Karpas-422 (cell line): ENCODE results near the gene PGGHG. TPM values are rescaled to one million over a fixed set of nuclear protein-coding genes. Genes with fewer than 3 reads are reported as not detected.

Experiments
- DNase-seq: peaks from one replicate; pipeline ENCODE4 v3.0.0-alpha.2; 2015
- H2AFZ ChIP-seq: fragments of 200-600 bp; sonication (generic); 2 replicates; pipeline ENCODE4 v1.6.1; 2014; ENCODE audit warnings: antibody characterized with exemption, low read length, mixed read lengths
- H3K27ac ChIP-seq: fragments of 200-600 bp; sonication (generic); 2 replicates; pipeline ENCODE4 v1.5.1; 2014; ENCODE audit warnings: mild to moderate bottlenecking, low read length, moderate library complexity
- H3K27me3 ChIP-seq: fragments of 200-600 bp; sonication (generic); 2 replicates; pipeline ENCODE4 v1.6.1; 2014; ENCODE audit warnings: low read length, mixed read lengths
- H3K36me3 ChIP-seq: fragments of 200-600 bp; sonication (generic); 2 replicates; pipeline ENCODE4 v1.6.1; 2014; ENCODE audit warnings: low read length, mixed read lengths; ENCODE audit not compliant: insufficient read depth
- H3K4me1 ChIP-seq: fragments of 200-600 bp; sonication (generic); 2 replicates; pipeline ENCODE4 v1.6.1; 2014; ENCODE audit warnings: mild to moderate bottlenecking, low read length, mixed read lengths
- H3K4me2 ChIP-seq: fragments of 200-600 bp; sonication (generic); 2 replicates; pipeline ENCODE4 v1.6.1; 2014; ENCODE audit warnings: low read length, low read depth, mild to moderate bottlenecking; ENCODE audit not compliant: poor library complexity, severe bottlenecking
- H3K4me3 ChIP-seq: fragments of 200-600 bp; sonication (generic); 2 replicates; pipeline ENCODE4 v1.5.1; 2014; ENCODE audit warnings: mild to moderate bottlenecking, antibody characterized with exemption, low read length, mixed read lengths
- H3K79me2 ChIP-seq: fragments of 200-600 bp; sonication (generic); 2 replicates; pipeline ENCODE4 v1.6.1; 2014; ENCODE audit warnings: mild to moderate bottlenecking, low read length, mixed read lengths
- H3K9ac ChIP-seq: fragments of 200-600 bp; sonication (generic); 2 replicates; pipeline ENCODE4 v1.6.0; 2014; ENCODE audit warnings: low read length
- H3K9me2 ChIP-seq: fragments of 200-600 bp; sonication (generic), shearing (Covaris generic); replicated peaks from 2 replicates; pipeline ENCODE4 v1.6.0; 2014; ENCODE audit warnings: mild to moderate bottlenecking, low read length, moderate library complexity; ENCODE audit not compliant: insufficient read depth
- H3K9me3 ChIP-seq: fragments of 300-700, 200-600 bp; sonication (generic); 2 replicates; pipeline ENCODE4 v1.6.1; 2014; ENCODE audit warnings: low read length, mixed read lengths
- H4K20me1 ChIP-seq: fragments of 200-600 bp; sonication (generic); 2 replicates; pipeline ENCODE4 v1.6.1; 2014; ENCODE audit warnings: mild to moderate bottlenecking, antibody characterized with exemption, low read length, low read depth; ENCODE audit not compliant: insufficient read depth
- total RNA-seq: library from RNA; depleted of rRNA; stranded (reverse); fragments of >200 nt; shearing (Covaris generic); gene quantifications from 2 replicates; pipeline ENCODE4 v1.2.3, GENCODE V29; 2014; ENCODE audit warnings: low replicate concordance

The PGGHG gene
- total RNA-seq, 1 experiment from 2014 or later: 17.0 TPM

DNA sequence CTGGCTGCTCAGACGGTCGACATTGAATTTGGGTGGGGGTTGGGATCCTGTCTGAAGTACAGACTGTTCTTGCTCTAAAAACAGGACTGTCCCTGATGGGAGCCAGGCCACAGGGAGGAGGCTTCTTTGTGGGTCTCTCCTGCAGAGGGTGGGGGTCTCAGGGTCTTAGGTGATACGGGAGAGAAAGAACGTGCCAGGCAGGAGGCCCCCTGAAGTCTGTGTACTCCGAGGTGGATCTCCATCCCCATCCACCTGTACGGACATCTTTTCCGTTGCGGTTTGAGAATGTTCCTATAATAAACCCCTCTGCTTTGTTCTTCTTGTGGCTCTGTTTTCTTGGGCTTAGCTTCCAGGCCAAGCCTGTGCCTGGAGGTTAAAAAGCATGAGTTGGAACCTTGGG, 36.3 kb upstream of the PGGHG start:
- no peak overlapping the region for H2AFZ ChIP-seq
- H3K4me3 ChIP-seq: no peak overlapping the region
- no peaks in the 10 kb centered on the region for H3K27me3 ChIP-seq
- no peaks in the 10 kb centered on the region for H3K9me2 ChIP-seq
- H4K20me1 ChIP-seq: peaks cover 9% of the 10 kb centered on the region
- peaks cover 21% of the 10 kb centered on the region; the same call in 1 of the 2 replicates for H3K36me3 ChIP-seq
- H3K79me2 ChIP-seq: no peaks in the 10 kb centered on the region
- H3K27ac ChIP-seq: no peak overlapping the region
- H3K4me2 ChIP-seq: no peak overlapping the region
- no peak overlapping the region for H3K9ac ChIP-seq
- no peak for DNase-seq
- peaks cover 10% of the 10 kb centered on the region for H3K4me1 ChIP-seq
- no peaks in the 10 kb centered on the region for H3K9me3 ChIP-seq

DNA sequence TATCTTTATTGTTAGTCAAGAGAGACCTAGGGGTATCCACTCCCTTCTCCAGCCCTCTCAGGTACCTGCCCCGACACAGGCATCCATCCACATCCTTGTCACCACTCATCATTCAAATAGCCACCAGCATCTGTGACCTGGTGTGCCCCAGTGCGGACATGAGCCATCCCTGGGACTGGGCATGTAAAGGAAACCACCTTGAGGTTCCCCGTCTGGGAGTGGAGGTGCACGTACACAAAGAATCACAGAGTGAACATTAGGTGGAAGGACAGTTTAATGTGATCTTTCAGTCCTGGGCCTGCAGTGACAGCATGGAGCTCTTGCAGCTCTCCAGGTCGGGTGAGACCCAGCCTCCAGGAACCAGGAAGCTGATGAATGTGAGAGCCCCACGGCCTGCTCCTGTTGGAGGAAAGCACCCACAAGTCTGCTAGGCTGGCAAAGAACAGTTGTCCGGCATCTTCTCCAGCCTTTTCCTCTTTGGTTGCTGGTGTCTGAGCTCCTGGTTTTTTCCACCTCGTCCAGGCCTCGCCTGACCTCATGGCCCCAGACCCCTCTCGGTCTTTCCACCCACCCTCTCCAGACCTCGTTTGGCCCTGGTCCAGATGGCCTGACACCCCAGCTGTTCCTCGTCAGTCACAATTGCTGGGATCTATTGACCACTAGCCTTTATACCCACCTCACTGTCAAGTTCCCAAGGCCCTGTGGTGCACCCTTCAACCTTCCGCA, 35.6 kb upstream of the PGGHG start:
- H3K36me3 ChIP-seq: peaks cover 21% of the 10 kb centered on the region; the same call in 1 of the 2 replicates

DNA sequence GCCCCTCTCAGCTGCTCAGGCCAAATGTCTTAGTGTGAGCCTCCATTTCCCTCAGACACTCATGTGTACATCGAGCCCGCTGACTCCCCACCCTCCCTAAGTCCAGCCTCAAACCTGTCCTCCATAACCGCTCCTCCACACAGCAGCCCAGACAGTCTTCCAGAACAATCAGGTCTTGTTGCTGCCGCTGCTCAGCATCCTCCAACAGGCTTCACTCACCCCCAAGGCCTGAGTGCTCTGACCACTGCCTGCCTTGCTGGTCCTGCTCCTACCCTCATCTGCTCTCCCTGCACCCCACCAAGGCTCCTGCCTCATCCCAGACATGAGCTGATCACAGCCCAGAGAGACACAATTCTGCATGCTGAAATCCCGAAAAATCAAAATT, 35.0 kb upstream of the PGGHG start:
- Histone ChIP-seq H3K4me2 (no peak overlapping the region), H2AFZ (no peak overlapping the region), H3K9ac (no peak overlapping the region), H3K27me3 (no peaks in the 10 kb centered on the region), H3K9me3 (no peaks in the 10 kb centered on the region), H3K9me2 (no peaks in the 10 kb centered on the region), H3K36me3 (peaks cover 18% of the 10 kb centered on the region; the same call in 1 of the 2 replicates), H3K4me1 (peaks cover 16% of the 10 kb centered on the region), H4K20me1 (peaks cover 9% of the 10 kb centered on the region), H3K79me2 (no peaks in the 10 kb centered on the region), H3K4me3 (no peak overlapping the region), H3K27ac (no peak overlapping the region)
- DNase-seq: no peak

More for the DNA sequence above, 35.6 kb upstream of the PGGHG start:
- Histone ChIP-seq H2AFZ (no peak overlapping the region), H3K9ac (no peak overlapping the region), H3K27ac (no peak overlapping the region), H3K79me2 (no peaks in the 10 kb centered on the region), H3K9me2 (no peaks in the 10 kb centered on the region), H3K27me3 (no peaks in the 10 kb centered on the region), H3K4me3 (no peak overlapping the region), H3K4me1 (peaks cover 16% of the 10 kb centered on the region), H3K9me3 (no peaks in the 10 kb centered on the region), H4K20me1 (peaks cover 9% of the 10 kb centered on the region), H3K4me2 (no peak overlapping the region)
- DNase-seq: no peak

- H3K9me2 ChIP-seq: no peaks in the 10 kb centered on the region
- no peak overlapping the region for H2AFZ ChIP-seq
- H3K27me3 ChIP-seq: no peaks in the 10 kb centered on the region
- H3K4me2 ChIP-seq: no peak overlapping the region
- no peaks in the 10 kb centered on the region for H3K9me3 ChIP-seq
- H3K36me3 ChIP-seq: peaks cover 15% of the 10 kb centered on the region; the same call in 1 of the 2 replicates
- H3K4me1 ChIP-seq: peaks cover 16% of the 10 kb centered on the region
- no peak overlapping the region for H3K27ac ChIP-seq
- DNase-seq: no peak
- peaks cover 9% of the 10 kb centered on the region for H4K20me1 ChIP-seq
- H3K9ac ChIP-seq: no peak overlapping the region
- no peaks in the 10 kb centered on the region for H3K79me2 ChIP-seq
- no peak overlapping the region for H3K4me3 ChIP-seq
These were observed 33.8 kb upstream of the PGGHG start for GRCh38 chr11:255176-255575.

- no peaks in the 10 kb centered on the region for H3K9me3 ChIP-seq
- no peaks in the 10 kb centered on the region for H3K79me2 ChIP-seq
- no peak overlapping the region for H3K9ac ChIP-seq
- no peak overlapping the region for H2AFZ ChIP-seq
- no peaks in the 10 kb centered on the region for H3K27me3 ChIP-seq
- H3K36me3 ChIP-seq: peaks cover 11% of the 10 kb centered on the region; the same call in 1 of the 2 replicates
- peaks cover 9% of the 10 kb centered on the region for H4K20me1 ChIP-seq
- H3K4me2 ChIP-seq: no peak overlapping the region
- no peak overlapping the region for H3K27ac ChIP-seq
- peaks cover 16% of the 10 kb centered on the region for H3K4me1 ChIP-seq
- no peak overlapping the region for H3K4me3 ChIP-seq
- no peaks in the 10 kb centered on the region for H3K9me2 ChIP-seq
- DNase-seq: no peak
These were observed 33.1 kb upstream of the PGGHG start for GRCh38 chr11:255816-256215.

GRCh38 chr11:256952-257737, 31.8 kb upstream of the PGGHG start:
- H3K4me2 ChIP-seq: no peak overlapping the region
- H3K4me3 ChIP-seq: no peak overlapping the region
- no peaks in the 10 kb centered on the region for H3K36me3 ChIP-seq
- H3K9me3 ChIP-seq: no peaks in the 10 kb centered on the region
- no peak overlapping the region for H3K27ac ChIP-seq
- H3K27me3 ChIP-seq: no peaks in the 10 kb centered on the region
- no peaks in the 10 kb centered on the region for H3K9me2 ChIP-seq
- peak overlapping the region; percentile 36 for H3K9ac ChIP-seq
- H3K79me2 ChIP-seq: no peaks in the 10 kb centered on the region
- no peaks in the 10 kb centered on the region for H4K20me1 ChIP-seq
- peaks cover 16% of the 10 kb centered on the region for H3K4me1 ChIP-seq
- peak; percentile 66 for DNase-seq
- no peak overlapping the region for H2AFZ ChIP-seq

- no peaks in the 10 kb centered on the region for H4K20me1 ChIP-seq
- H3K9me3 ChIP-seq: no peaks in the 10 kb centered on the region
- H3K4me2 ChIP-seq: no peak overlapping the region
- H3K79me2 ChIP-seq: no peaks in the 10 kb centered on the region
- H3K27ac ChIP-seq: no peak overlapping the region
- no peak overlapping the region for H3K4me3 ChIP-seq
- H3K9me2 ChIP-seq: no peaks in the 10 kb centered on the region
- DNase-seq: peak; percentile 67
- H3K4me1 ChIP-seq: peaks cover 16% of the 10 kb centered on the region
- no peaks in the 10 kb centered on the region for H3K36me3 ChIP-seq
- H3K27me3 ChIP-seq: no peaks in the 10 kb centered on the region
- H2AFZ ChIP-seq: no peak overlapping the region
- H3K9ac ChIP-seq: peak overlapping the region; percentile 36
These were observed 31.0 kb upstream of the PGGHG start for GRCh38 chr11:257766-258493.

- no peak for DNase-seq
- H3K36me3 ChIP-seq: no peaks in the 10 kb centered on the region
- no peaks in the 10 kb centered on the region for H3K9me2 ChIP-seq
- H4K20me1 ChIP-seq: no peaks in the 10 kb centered on the region
- H2AFZ ChIP-seq: no peak overlapping the region
- H3K27ac ChIP-seq: no peak overlapping the region
- no peaks in the 10 kb centered on the region for H3K9me3 ChIP-seq
- H3K9ac ChIP-seq: no peak overlapping the region
- no peaks in the 10 kb centered on the region for H3K27me3 ChIP-seq
- H3K4me2 ChIP-seq: no peak overlapping the region
- H3K79me2 ChIP-seq: no peaks in the 10 kb centered on the region
- H3K4me1 ChIP-seq: peaks cover 17% of the 10 kb centered on the region
- no peak overlapping the region for H3K4me3 ChIP-seq
These were observed 29.5 kb upstream of the PGGHG start for GRCh38 chr11:259413-259812.
